GM23248 (cell line): ENCODE measurements around the gene TTLL5.

ENCODE experiments used
- EZH2 ChIP-seq: fragments of 200-600 bp; sonication (generic); IDR thresholded peaks from 2 replicates; pipeline ENCODE4 v1.6.1; 2018; ENCODE audit warnings: antibody characterized with exemption, mild to moderate bottlenecking; ENCODE audit not compliant: insufficient read depth, poor library complexity, severe bottlenecking
- EZH2phosphoT487 ChIP-seq: fragments of 200-600 bp; sonication (generic); IDR thresholded peaks from 2 replicates; pipeline ENCODE4 v1.6.1; 2018; ENCODE audit warnings: antibody characterized with exemption, moderate library complexity, mild to moderate bottlenecking, low read depth; ENCODE audit not compliant: insufficient read depth

- TF ChIP-seq EZH2phosphoT487 (no peak), EZH2 (no peak)
Measured at GRCh38 chr14:75823334-75823733, 162.3 kb downstream of the TTLL5 start.
